IMR-90 (cell line): ENCODE measurements around the gene TMEM141. TPM values are rescaled to one million over a fixed set of nuclear protein-coding genes. Genes with fewer than 3 reads are reported as not detected.

Source experiments
- ATAC-seq: fragments of 200-7000 bp; cut with Tn5 transposase; 2 replicates; pipeline ENCODE4 v1.9.1; 2020; ENCODE audit warnings: low read depth, mild to moderate bottlenecking, moderate library complexity
- BruUV-seq: library from RNA; stranded (reverse); fragments of 400-500 nt; replicated peaks from 2 replicates; lab custom pipeline; 2021; lab: Mats Ljungman, UMichigan
- CTCF ChIA-PET: fragments of 300-600 bp; formaldehyde crosslinking; extraction: SDS; loops from one replicate; lab custom pipeline; 2021; ENCODE audit warnings: antibody characterized with exemption; lab: Yijun Ruan, JAX
- POLR2A ChIA-PET: fragments of 300-600 bp; sonication (Branson Sonifier 250); formaldehyde crosslinking; loops from one replicate; lab custom pipeline; 2022; ENCODE audit warnings: antibody characterized with exemption; ENCODE audit not compliant: unreplicated experiment; lab: Charles Lee
- DNase-seq: peaks from one replicate; pipeline ENCODE4 v3.0.0; 2013
- H2AFZ ChIP-seq: replicated peaks from 2 replicates; pipeline ENCODE3; 2013; ENCODE audit warnings: low read length, mild to moderate bottlenecking; ENCODE audit not compliant: poor library complexity
- H2AK5ac ChIP-seq: 2 replicates; pipeline ENCODE4 v1.6.1; 2013; ENCODE audit warnings: low read depth, low read length, inconsistent platforms
- H2AK9ac ChIP-seq: replicated peaks from 2 replicates; pipeline ENCODE3; 2013; ENCODE audit warnings: mild to moderate bottlenecking, low read depth, low read length, moderate library complexity; ENCODE audit not compliant: poor library complexity
- H2BK120ac ChIP-seq: 2 replicates; pipeline ENCODE4 v1.6.1; 2013; ENCODE audit warnings: low read depth, low read length, inconsistent platforms
- H2BK15ac ChIP-seq: 3 replicates; pipeline ENCODE4 v1.6.1; 2013; ENCODE audit warnings: low read depth, low read length, inconsistent platforms
- H2BK20ac ChIP-seq: 2 replicates; pipeline ENCODE4 v1.6.1; 2013; ENCODE audit warnings: low read depth, mild to moderate bottlenecking, inconsistent platforms, low read length, moderate library complexity
- H2BK5ac ChIP-seq: 2 replicates; pipeline ENCODE4 v1.6.1; 2013; ENCODE audit warnings: mild to moderate bottlenecking, low read depth, low read length, inconsistent platforms; ENCODE audit not compliant: poor library complexity, severe bottlenecking
- H3K14ac ChIP-seq: replicated peaks from 2 replicates; pipeline ENCODE4 v1.6.1; 2013; ENCODE audit warnings: low read depth, low read length, inconsistent platforms
- H3K18ac ChIP-seq: 2 replicates; pipeline ENCODE4 v1.6.1; 2013; ENCODE audit warnings: low read depth, low read length, control low read depth
- H3K23ac ChIP-seq: 2 replicates; pipeline ENCODE4 v1.6.1; 2013; ENCODE audit warnings: low read depth, low read length, inconsistent platforms
- H3K27ac ChIP-seq: 2 replicates; pipeline ENCODE4 v1.5.1; 2013; ENCODE audit warnings: mild to moderate bottlenecking, control low read depth, low read length; ENCODE audit not compliant: insufficient read depth
- H3K27me3 ChIP-seq: 2 replicates; pipeline ENCODE4 v1.6.1; 2013; ENCODE audit warnings: low read length; ENCODE audit not compliant: control insufficient read depth, insufficient read depth
- H3K36me3 ChIP-seq: 2 replicates; pipeline ENCODE4 v1.6.1; 2013; ENCODE audit warnings: low read length, mixed read lengths; ENCODE audit not compliant: control insufficient read depth, insufficient read depth
- H3K4ac ChIP-seq: 2 replicates; pipeline ENCODE4 v1.6.1; 2013; ENCODE audit warnings: low read depth, low read length, inconsistent platforms
- H3K4me1 ChIP-seq: 2 replicates; pipeline ENCODE4 v1.6.1; 2013; ENCODE audit warnings: low read length, mixed read lengths; ENCODE audit not compliant: control insufficient read depth, insufficient read depth
- H3K4me2 ChIP-seq: 2 replicates; pipeline ENCODE4 v1.6.1; 2013; ENCODE audit warnings: low read depth, mild to moderate bottlenecking, control low read depth, low read length, moderate library complexity
- H3K4me3 ChIP-seq: 2 replicates; pipeline ENCODE4 v1.5.1; 2013; ENCODE audit warnings: low read depth, mild to moderate bottlenecking, control low read depth, low read length, moderate library complexity; ENCODE audit not compliant: insufficient read depth
- H3K56ac ChIP-seq: 2 replicates; pipeline ENCODE4 v1.6.1; 2013; ENCODE audit warnings: low read length, inconsistent platforms; ENCODE audit not compliant: insufficient read depth; ENCODE audit errors: extremely low read depth
- H3K79me1 ChIP-seq, 2 experiments: 2 replicates each; pipeline ENCODE4 v1.6.1; 2013; ENCODE audit warnings: low read length in 2 of 2, inconsistent platforms in 1 of 2, low read depth in 1 of 2
- H3K9ac ChIP-seq: 2 replicates; pipeline ENCODE4 v1.6.1; 2013; ENCODE audit warnings: low read depth, low read length, control low read depth
- H3K9me1 ChIP-seq: 2 replicates; pipeline ENCODE4 v1.6.1; 2013; ENCODE audit warnings: low read length, inconsistent platforms; ENCODE audit not compliant: insufficient read depth
- H3K9me3 ChIP-seq: 2 replicates; pipeline ENCODE4 v1.6.1; 2013; ENCODE audit warnings: low read length; ENCODE audit not compliant: control insufficient read depth, insufficient read depth
- H4K20me1 ChIP-seq: 2 replicates; pipeline ENCODE4 v1.6.1; 2013; ENCODE audit warnings: low read length, inconsistent platforms; ENCODE audit not compliant: insufficient read depth
- H4K5ac ChIP-seq: 2 replicates; pipeline ENCODE4 v1.6.1; 2013; ENCODE audit warnings: mild to moderate bottlenecking, low read depth, low read length, control low read depth
- H4K8ac ChIP-seq, 2 experiments: 2 replicates each; pipeline ENCODE4 v1.6.1; 2013; ENCODE audit warnings: low read depth in 2 of 2, low read length in 2 of 2, control low read depth in 1 of 2, inconsistent platforms in 1 of 2
- H4K91ac ChIP-seq: 2 replicates; pipeline ENCODE4 v1.6.1; 2013; ENCODE audit warnings: low read depth, low read length, inconsistent platforms; ENCODE audit not compliant: insufficient read depth
- BHLHE40 ChIP-seq: fragments of 150-350 bp; IDR thresholded peaks from 2 replicates; pipeline ENCODE4 v1.6.1; 2016; ENCODE audit warnings: mild to moderate bottlenecking, low read depth, low read length
- CEBPB ChIP-seq: IDR thresholded peaks from 2 replicates; pipeline ENCODE4 v1.6.1; 2012; ENCODE audit warnings: low read depth, low read length, improper control_type of control experiment
- CHD1 ChIP-seq: IDR thresholded peaks from 2 replicates; pipeline ENCODE4 v1.6.1; 2012; ENCODE audit warnings: low read depth, low read length, improper control_type of control experiment
- MAFK ChIP-seq: IDR thresholded peaks from 2 replicates; pipeline ENCODE4 v1.6.1; 2012; ENCODE audit warnings: low read depth, low read length, improper control_type of control experiment
- POLR2A ChIP-seq: IDR thresholded peaks from 2 replicates; pipeline ENCODE4 v1.6.1; 2012; ENCODE audit warnings: mild to moderate bottlenecking, low read depth, low read length
- RCOR1 ChIP-seq: IDR thresholded peaks from 2 replicates; pipeline ENCODE4 v1.6.1; 2012; ENCODE audit warnings: mild to moderate bottlenecking, low read length, improper control_type of control experiment; ENCODE audit not compliant: insufficient replicate concordance
- SMC3 ChIP-seq: fragments of 150-350 bp; IDR thresholded peaks from 2 replicates; pipeline ENCODE4 v1.6.1; 2016; ENCODE audit warnings: low read depth, mild to moderate bottlenecking, antibody characterized with exemption, low read length, moderate library complexity
- WGBS, 2 experiments: methylation state at CpG; one replicate each; pipeline versions ENCODE4 v1.1.5 to v1.1.7; 2013; ENCODE audit warnings: missing lambda C conversion rate in 2 of 2; ENCODE audit not compliant: insufficient read length in 1 of 2; ENCODE audit errors: extremely low coverage in 2 of 2; 5-methylcytosine and 5-hydroxymethylcytosine counted together
- dilution Hi-C: fragments of 300-500 bp; cut with HindIII; formaldehyde crosslinking; loops from one replicate; pipeline ENCODE4 v1.14.3; 2018; ENCODE audit warnings: low sequenced_read_pairs; ENCODE audit not compliant: unreplicated experiment
- in situ Hi-C: fragments of 300-500 bp; cut with MboI; formaldehyde crosslinking; loops from 3 replicates; pipeline ENCODE4 v1.14.3; 2019; ENCODE audit warnings: low sequenced_read_pairs, inconsistent platforms, mixed read lengths
- intact Hi-C: fragments of 100-400 bp; cut with micrococcal nuclease; formaldehyde crosslinking; loops from 2 replicates; pipeline ENCODE4 v1.10.0; 2022
- polyA plus RNA-seq, 3 experiments: library from polyadenylated mRNA; depleted of rRNA; stranded (reverse); fragments of >200 nt; gene quantifications; 2 replicates each; pipeline ENCODE4 v1.2.3, GENCODE V29; 2012; ENCODE audit warnings: low replicate concordance in 1 of 3
- total RNA-seq: library from RNA; depleted of rRNA; stranded (reverse); fragments of >200 nt; gene quantifications from 2 replicates; pipeline ENCODE4 v1.2.3, GENCODE V29; 2012
- TF ChIP-seq, protein P1 (sequence below): fragments of 150-350 bp; IDR thresholded peaks from 2 replicates; pipeline ENCODE4 v1.6.1; 2016; ENCODE audit warnings: low read depth, mild to moderate bottlenecking, low read length, moderate library complexity, borderline replicate concordance

TMEM141 gene
- total and polyA plus RNA-seq, 2 of the 4 experiments (the other 2 are of a cell fraction), result 39.1 to 77.8 TPM

DNA sequence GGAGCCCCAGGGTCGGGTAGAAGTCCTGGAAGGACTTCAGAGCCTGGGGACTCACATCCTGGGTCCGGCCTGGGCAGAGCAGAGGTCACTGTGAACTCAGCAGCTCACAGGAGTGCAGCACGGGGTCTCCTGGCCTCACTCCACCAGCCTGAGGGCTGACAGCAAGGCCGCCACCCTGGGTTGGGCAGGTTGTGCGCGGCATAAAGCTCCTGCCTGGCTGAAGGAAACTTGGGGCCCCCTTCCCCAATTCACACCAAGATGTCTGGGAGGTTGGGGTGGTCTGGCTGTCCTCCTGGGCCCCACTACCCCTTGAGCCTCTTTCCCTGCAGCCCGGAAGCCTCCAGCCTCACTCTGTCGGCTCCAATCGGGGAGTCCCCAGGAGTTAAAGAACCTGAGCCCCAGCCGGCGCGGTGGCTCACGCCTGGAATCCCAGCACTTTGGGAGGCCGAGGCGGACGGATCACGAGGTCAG is 28.9 kb upstream of the TMEM141 start:
- dilution Hi-C loops (no loop called here), in situ Hi-C loops (no loop called here), intact Hi-C loops (no loop called here)
- H2BK120ac ChIP-seq, result no peak overlapping the region
- no peaks in the 10 kb centered on the region for H3K36me3 ChIP-seq
- no peak overlapping the region for H2BK15ac ChIP-seq
- TF ChIP-seq, protein P1, sequence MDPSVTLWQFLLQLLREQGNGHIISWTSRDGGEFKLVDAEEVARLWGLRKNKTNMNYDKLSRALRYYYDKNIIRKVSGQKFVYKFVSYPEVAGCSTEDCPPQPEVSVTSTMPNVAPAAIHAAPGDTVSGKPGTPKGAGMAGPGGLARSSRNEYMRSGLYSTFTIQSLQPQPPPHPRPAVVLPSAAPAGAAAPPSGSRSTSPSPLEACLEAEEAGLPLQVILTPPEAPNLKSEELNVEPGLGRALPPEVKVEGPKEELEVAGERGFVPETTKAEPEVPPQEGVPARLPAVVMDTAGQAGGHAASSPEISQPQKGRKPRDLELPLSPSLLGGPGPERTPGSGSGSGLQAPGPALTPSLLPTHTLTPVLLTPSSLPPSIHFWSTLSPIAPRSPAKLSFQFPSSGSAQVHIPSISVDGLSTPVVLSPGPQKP, result no peak
- no peak for TF ChIP-seq SMC3
- TF ChIP-seq CHD1, result no peak
- no peak for TF ChIP-seq MAFK
- TF ChIP-seq BHLHE40, result no peak
- TF ChIP-seq RCOR1, result no peak
- no peak for TF ChIP-seq POLR2A
- no peak for TF ChIP-seq CEBPB
- no peak overlapping the region for H2AFZ ChIP-seq
- no peak overlapping the region for H3K4ac ChIP-seq
- DNase-seq (no peak), ATAC-seq (no peak)
- H4K5ac ChIP-seq, result no peak overlapping the region
- H3K4me2 ChIP-seq, result no peak overlapping the region
- no peak overlapping the region for H3K23ac ChIP-seq
- H3K56ac ChIP-seq, result no peak overlapping the region
- no peaks in the 10 kb centered on the region for H3K9me3 ChIP-seq
- CTCF ChIA-PET, result no interaction called here
- no peak overlapping the region for H4K8ac ChIP-seq
- H3K9me1 ChIP-seq, result no peaks in the 10 kb centered on the region
- no peak overlapping the region for H3K9ac ChIP-seq
- H2AK9ac ChIP-seq, result no peak overlapping the region
- H4K91ac ChIP-seq, result no peak overlapping the region
- H3K18ac ChIP-seq, result no peak overlapping the region
- no peak overlapping the region for H3K27ac ChIP-seq
- H3K4me3 ChIP-seq, result no peak overlapping the region
- peaks cover 1% of the 10 kb centered on the region; the same call in 1 of the 2 replicates for H3K27me3 ChIP-seq
- no peak overlapping the region for H2AK5ac ChIP-seq
- no peaks in the 10 kb centered on the region for H3K79me1 ChIP-seq
- WGBS, 2 experiments, result 61% methylated on average over 2 of the region's 17 CpGs; no CpG with 5 or more reads in 1 of the 2 experiments
- no peak overlapping the region for H3K14ac ChIP-seq
- no peak overlapping the region for H2BK5ac ChIP-seq
- POLR2A ChIA-PET, result no interaction called here
- H2BK20ac ChIP-seq, result no peak overlapping the region
- BruUV-seq, result no TSS peak
- H3K4me1 ChIP-seq, result no peaks in the 10 kb centered on the region
- H4K20me1 ChIP-seq, result no peaks in the 10 kb centered on the region
